ENCODE results near the gene ADAM12.
"Not testable (repeated sequence)": the region's sequence is repeated elsewhere in the genome, so short reads cannot be mapped to it uniquely, and the experiment has no call there.

The ADAM12 gene

GRCh38 chr10:126255313-126255712 lies 133.0 kb downstream of the ADAM12 start:
- no peak for DNase-seq

- no peak for DNase-seq
These were observed 134.7 kb downstream of the ADAM12 start for GRCh38 chr10:126253611-126253998.

- no peak for DNase-seq
These were observed 135.2 kb downstream of the ADAM12 start for GRCh38 chr10:126252884-126253610.

GRCh38 chr10:126251778-126252407 lies 136.4 kb downstream of the ADAM12 start:
- no peak for DNase-seq

GRCh38 chr10:126250527-126251310 lies 137.6 kb downstream of the ADAM12 start:
- DNase-seq: no peak

GRCh38 chr10:126250045-126250444 lies 138.2 kb downstream of the ADAM12 start:
- no peak for DNase-seq

- DNase-seq: no peak
These were observed 140.8 kb downstream of the ADAM12 start for GRCh38 chr10:126247446-126247975.

- not testable (repeated sequence) for DNase-seq
These were observed 141.9 kb downstream of the ADAM12 start for GRCh38 chr10:126246396-126246795.

- no peak for DNase-seq
These were observed 142.8 kb downstream of the ADAM12 start for GRCh38 chr10:126245501-126245900.

GRCh38 chr10:126243971-126244370 lies 144.3 kb downstream of the ADAM12 start:
- no peak for DNase-seq

- no peak for DNase-seq
These were observed 145.0 kb downstream of the ADAM12 start for GRCh38 chr10:126243306-126243705.

GRCh38 chr10:126242397-126243260 lies 145.6 kb downstream of the ADAM12 start:
- no peak for DNase-seq

- DNase-seq: no peak
These were observed 147.8 kb downstream of the ADAM12 start for GRCh38 chr10:126240483-126240882.

GRCh38 chr10:126239844-126240243 lies 148.4 kb downstream of the ADAM12 start:
- DNase-seq: no peak

GRCh38 chr10:126235979-126236851 lies 152.1 kb downstream of the ADAM12 start:
- no peak for DNase-seq

GRCh38 chr10:126235091-126235978 lies 152.9 kb downstream of the ADAM12 start:
- no peak for DNase-seq

- no peak for DNase-seq
These were observed 153.6 kb downstream of the ADAM12 start for GRCh38 chr10:126234630-126235029.

GRCh38 chr10:126233182-126234148 lies 154.8 kb downstream of the ADAM12 start:
- no peak for DNase-seq

- DNase-seq: no peak
These were observed 157.7 kb downstream of the ADAM12 start for GRCh38 chr10:126230587-126230986.

Data from activated CD4-positive, alpha-beta T cell treated with anti-CD3 and anti-CD28 coated beads for 1 hour (primary cell).